ENCODE results near the gene PTPRM. TPM values are rescaled to one million over a fixed set of nuclear protein-coding genes. Genes with fewer than 3 reads are reported as not detected.

Gene PTPRM
- polyA plus RNA-seq, 1 donor (not counting 4 experiments of a cell fraction or from before 2014, with no cell fraction given): 54.5 TPM

DNA sequence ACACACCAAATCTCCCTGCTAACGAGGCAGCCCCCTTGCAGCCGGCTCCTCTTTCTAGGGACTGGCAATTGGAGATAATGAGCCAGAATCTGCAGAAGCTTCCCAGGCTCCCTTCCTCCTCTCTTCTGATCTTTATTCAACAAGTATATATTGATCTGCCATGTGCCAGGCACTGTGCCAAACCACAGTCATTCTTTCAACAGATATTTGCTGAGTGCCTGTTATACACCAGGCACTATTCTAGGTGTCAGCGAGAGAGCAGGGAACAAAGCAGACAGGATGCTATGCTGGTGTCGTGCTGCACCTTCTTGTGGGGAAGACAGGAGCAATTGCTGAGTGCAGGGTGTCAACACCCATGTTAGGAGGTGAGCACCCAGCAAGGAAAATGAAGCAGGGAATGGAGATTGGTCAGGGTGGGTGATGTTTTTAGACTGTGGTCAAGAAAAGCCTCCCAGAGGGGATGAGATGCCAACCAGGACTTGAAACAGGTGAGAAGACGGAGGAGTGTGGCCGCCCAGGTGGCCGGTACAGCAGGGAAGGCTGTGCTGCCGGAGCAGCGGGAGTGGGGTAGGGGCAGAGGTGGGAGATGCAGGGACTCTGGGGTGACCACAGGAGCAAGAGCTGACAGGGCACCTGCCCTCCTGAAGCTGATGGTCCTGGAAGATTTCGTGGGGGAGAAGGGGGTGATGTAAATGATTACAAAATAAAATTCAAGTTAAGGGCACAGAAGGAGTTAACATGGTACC, 734.5 kb downstream of the PTPRM start:
- no peaks in the 10 kb centered on the region for H3K27me3 ChIP-seq (ENCODE audit: control insufficient read depth, extremely low read depth, insufficient read depth, low read length)
- no peak for TF ChIP-seq EZH2 (IDR thresholded peaks at IDR 0.05; ENCODE audit: low read length)
- dilution Hi-C loops (cut with MboI; ENCODE audit: extremely low pct_ligation_motif_present, low sequenced_read_pairs): no loop called here
- no peak overlapping the region for H3K4me2 ChIP-seq (ENCODE audit: control insufficient read depth, extremely low read depth, insufficient read depth, low read depth, low read length)
- no peaks in the 10 kb centered on the region for H3K79me2 ChIP-seq (ENCODE audit: control insufficient read depth, insufficient read depth, low read length)
- DNase-seq (ENCODE audit: low read depth, low spot score): no peak
- H3K9me1 ChIP-seq (ENCODE audit: control insufficient read depth, extremely low read depth, insufficient read depth, low read length): no peaks in the 10 kb centered on the region
- no peak overlapping the region for H3K4me3 ChIP-seq (ENCODE audit: control insufficient read depth in 2 of 3, extremely low read depth in 1 of 3, insufficient read depth in 2 of 3, low read depth in 1 of 3, low read length in 3 of 3)
- no peaks in the 10 kb centered on the region for H3K9me3 ChIP-seq (ENCODE audit: control insufficient read depth, low read depth, low read length)
- no peak overlapping the region for H3K9ac ChIP-seq (ENCODE audit: control insufficient read depth, extremely low read depth, insufficient read depth, low read length)
- H3K4me1 ChIP-seq (ENCODE audit: control insufficient read depth, extremely low read depth, insufficient read depth, low read length): no peaks in the 10 kb centered on the region
- H2AFZ ChIP-seq (ENCODE audit: control insufficient read depth, low read length): no peak overlapping the region
- no peaks in the 10 kb centered on the region for H4K20me1 ChIP-seq (ENCODE audit: control insufficient read depth, extremely low read depth, insufficient read depth, low read length)
- no peak for FAIRE-seq
- H3K36me3 ChIP-seq (ENCODE audit: control insufficient read depth in 2 of 2, extremely low read depth in 1 of 2, insufficient read depth in 2 of 2, low read length in 2 of 2): no peaks in the 10 kb centered on the region
- no peak overlapping the region for H3K27ac ChIP-seq (ENCODE audit: control insufficient read depth, insufficient read depth, low read length)

DNA sequence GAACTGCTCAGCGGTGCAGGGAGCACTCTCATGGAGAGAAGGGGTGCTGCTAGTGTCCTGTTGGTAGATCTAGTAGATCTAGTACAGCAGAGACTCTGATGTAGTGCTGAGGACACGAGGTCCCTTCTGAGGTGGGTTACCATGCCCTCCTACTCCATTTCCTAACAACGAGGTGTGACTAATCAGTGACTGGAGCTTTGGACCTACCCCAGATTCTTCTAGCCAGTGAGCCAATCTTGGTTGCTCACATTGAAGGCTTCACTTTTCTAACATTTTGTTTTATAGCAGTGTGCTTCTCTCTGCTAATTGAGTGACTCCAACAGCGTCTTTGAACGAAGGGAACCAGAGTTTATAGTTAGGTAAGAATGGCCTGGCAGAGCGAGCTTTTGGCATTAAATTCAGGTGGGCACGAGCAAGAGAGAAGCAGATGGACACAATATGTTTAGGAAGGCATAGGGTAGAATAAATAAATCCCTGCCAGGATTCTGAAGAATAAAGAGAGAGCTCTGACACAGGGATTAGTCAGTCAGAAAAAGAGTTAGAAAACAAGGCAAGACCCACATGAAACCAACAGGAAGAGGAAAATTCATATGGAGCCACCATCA, 736.1 kb downstream of the PTPRM start:
- Histone ChIP-seq H3K9me1 (ENCODE audit: control insufficient read depth, extremely low read depth, insufficient read depth, low read length) (no peaks in the 10 kb centered on the region), H3K4me3 (ENCODE audit: control insufficient read depth in 2 of 3, extremely low read depth in 1 of 3, insufficient read depth in 2 of 3, low read depth in 1 of 3, low read length in 3 of 3) (no peak overlapping the region), H3K36me3 (ENCODE audit: control insufficient read depth in 2 of 2, extremely low read depth in 1 of 2, insufficient read depth in 2 of 2, low read length in 2 of 2) (no peaks in the 10 kb centered on the region), H3K27ac (ENCODE audit: control insufficient read depth, insufficient read depth, low read length) (no peak overlapping the region), H3K9me3 (ENCODE audit: control insufficient read depth, low read depth, low read length) (no peaks in the 10 kb centered on the region), H2AFZ (ENCODE audit: control insufficient read depth, low read length) (no peak overlapping the region), H3K27me3 (ENCODE audit: control insufficient read depth, extremely low read depth, insufficient read depth, low read length) (no peaks in the 10 kb centered on the region), H3K4me2 (ENCODE audit: control insufficient read depth, extremely low read depth, insufficient read depth, low read depth, low read length) (no peak overlapping the region), H3K79me2 (ENCODE audit: control insufficient read depth, insufficient read depth, low read length) (no peaks in the 10 kb centered on the region), H3K9ac (ENCODE audit: control insufficient read depth, extremely low read depth, insufficient read depth, low read length) (no peak overlapping the region), H4K20me1 (ENCODE audit: control insufficient read depth, extremely low read depth, insufficient read depth, low read length) (no peaks in the 10 kb centered on the region), H3K4me1 (ENCODE audit: control insufficient read depth, extremely low read depth, insufficient read depth, low read length) (no peaks in the 10 kb centered on the region)
- FAIRE-seq: no peak
- dilution Hi-C loops (cut with MboI; ENCODE audit: extremely low pct_ligation_motif_present, low sequenced_read_pairs): no loop called here
- TF ChIP-seq, protein P1, sequence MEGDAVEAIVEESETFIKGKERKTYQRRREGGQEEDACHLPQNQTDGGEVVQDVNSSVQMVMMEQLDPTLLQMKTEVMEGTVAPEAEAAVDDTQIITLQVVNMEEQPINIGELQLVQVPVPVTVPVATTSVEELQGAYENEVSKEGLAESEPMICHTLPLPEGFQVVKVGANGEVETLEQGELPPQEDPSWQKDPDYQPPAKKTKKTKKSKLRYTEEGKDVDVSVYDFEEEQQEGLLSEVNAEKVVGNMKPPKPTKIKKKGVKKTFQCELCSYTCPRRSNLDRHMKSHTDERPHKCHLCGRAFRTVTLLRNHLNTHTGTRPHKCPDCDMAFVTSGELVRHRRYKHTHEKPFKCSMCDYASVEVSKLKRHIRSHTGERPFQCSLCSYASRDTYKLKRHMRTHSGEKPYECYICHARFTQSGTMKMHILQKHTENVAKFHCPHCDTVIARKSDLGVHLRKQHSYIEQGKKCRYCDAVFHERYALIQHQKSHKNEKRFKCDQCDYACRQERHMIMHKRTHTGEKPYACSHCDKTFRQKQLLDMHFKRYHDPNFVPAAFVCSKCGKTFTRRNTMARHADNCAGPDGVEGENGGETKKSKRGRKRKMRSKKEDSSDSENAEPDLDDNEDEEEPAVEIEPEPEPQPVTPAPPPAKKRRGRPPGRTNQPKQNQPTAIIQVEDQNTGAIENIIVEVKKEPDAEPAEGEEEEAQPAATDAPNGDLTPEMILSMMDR (optimal IDR thresholded peaks at IDR 0.05 in 1 of 3, IDR thresholded peaks at IDR 0.05 in 1 of 3, conservative IDR thresholded peaks at IDR 0.05 in 1 of 3; ENCODE audit: extremely low read depth in 1 of 3, insufficient read depth in 2 of 3, low read length in 3 of 3): no peak
- TF ChIP-seq EZH2 (IDR thresholded peaks at IDR 0.05; ENCODE audit: low read length): no peak
- DNase-seq (ENCODE audit: low read depth, low spot score): no peak
